Neural progenitor cell (in vitro differentiated cells): ENCODE results near the gene TBX6. TPM values are rescaled to one million over a fixed set of nuclear protein-coding genes. Genes with fewer than 3 reads are reported as not detected.

Experiments used
- DNase-seq: peaks from one replicate; pipeline ENCODE4 v3.0.0-alpha.2; 2016; ENCODE audit warnings: low spot score
- H2AFZ ChIP-seq: fragments of 200-600 bp; sonication (generic); replicated peaks from 2 replicates; pipeline ENCODE4 v1.6.1; 2016; ENCODE audit warnings: antibody characterized with exemption
- H3F3A ChIP-seq: fragments of 200-600 bp; sonication (generic); 2 replicates; pipeline ENCODE4 v1.6.1; 2016; ENCODE audit warnings: antibody characterized with exemption, low read depth
- H3K27ac ChIP-seq: fragments of 200-600 bp; sonication (generic); 2 replicates; pipeline ENCODE4 v1.5.1; 2016; ENCODE audit warnings: mild to moderate bottlenecking
- H3K27me3 ChIP-seq: fragments of 200-600 bp; sonication (generic); 2 replicates; pipeline ENCODE4 v1.6.1; 2016; ENCODE audit warnings: mild to moderate bottlenecking, moderate library complexity
- H3K36me3 ChIP-seq: fragments of 200-600 bp; sonication (generic); 2 replicates; pipeline ENCODE4 v1.5.1; 2016
- H3K4me1 ChIP-seq: fragments of 200-600 bp; sonication (generic); 2 replicates; pipeline ENCODE4 v1.6.1; 2016; ENCODE audit warnings: mixed run types
- H3K4me2 ChIP-seq: fragments of 200-600 bp; sonication (generic); 2 replicates; pipeline ENCODE4 v1.6.1; 2016
- H3K4me3 ChIP-seq: fragments of 200-600 bp; sonication (generic); 2 replicates; pipeline ENCODE4 v1.5.1; 2016
- H3K79me2 ChIP-seq: fragments of 200-600 bp; sonication (generic); 2 replicates; pipeline ENCODE4 v1.6.1; 2016; ENCODE audit warnings: low read depth
- H3K9ac ChIP-seq: fragments of 200-600 bp; sonication (generic); 2 replicates; pipeline ENCODE4 v1.6.1; 2016
- H3K9me3 ChIP-seq: fragments of 200-600 bp; sonication (generic); 2 replicates; pipeline ENCODE4 v1.5.1; 2016; ENCODE audit warnings: low read depth
- H4K20me1 ChIP-seq: fragments of 200-600 bp; sonication (generic); 2 replicates; pipeline ENCODE4 v1.6.1; 2016; ENCODE audit warnings: low read depth
- H3K27ac Mint-ChIP-seq: 3 replicates; pipeline ENCODE4 v1.8.0; 2021; ENCODE audit warnings: mixed read lengths
- H3K27me3 Mint-ChIP-seq: 2 replicates; pipeline ENCODE4 v1.8.0; 2022; ENCODE audit warnings: low read depth, mild to moderate bottlenecking, inconsistent platforms, moderate library complexity, mixed read lengths; ENCODE audit not compliant: insufficient read depth
- H3K36me3 Mint-ChIP-seq: 3 replicates; pipeline ENCODE4 v1.8.0; 2021; ENCODE audit warnings: mixed read lengths
- H3K4me1 Mint-ChIP-seq: 3 replicates; pipeline ENCODE4 v1.8.0; 2021; ENCODE audit warnings: mixed read lengths
- H3K4me3 Mint-ChIP-seq: 3 replicates; pipeline ENCODE4 v1.8.0; 2021; ENCODE audit warnings: mild to moderate bottlenecking, moderate library complexity, mixed read lengths
- H3K9me3 Mint-ChIP-seq: 3 replicates; pipeline ENCODE4 v1.8.0; 2020; ENCODE audit warnings: mixed read lengths
- EZH2 ChIP-seq: fragments of 200-600 bp; sonication (generic); IDR thresholded peaks from 2 replicates; pipeline ENCODE4 v1.6.1; 2017; ENCODE audit warnings: antibody characterized with exemption, mild to moderate bottlenecking, moderate library complexity
- EZH2phosphoT487 ChIP-seq: fragments of 200-600 bp; sonication (generic); IDR thresholded peaks from 2 replicates; pipeline ENCODE4 v1.6.1; 2017; ENCODE audit warnings: antibody characterized with exemption
- total RNA-seq: library from RNA; depleted of rRNA; stranded (reverse); fragments of >200 nt; gene quantifications from 2 replicates; pipeline ENCODE4 v1.2.3, GENCODE V29; 2015; ENCODE audit warnings: low replicate concordance
- TF ChIP-seq, protein P1 (sequence below): fragments of 200-600 bp; sonication (generic); IDR thresholded peaks from 2 replicates; pipeline ENCODE4 v1.5.1; 2017; ENCODE audit warnings: antibody characterized with exemption, mild to moderate bottlenecking

The TBX6 gene
- total RNA-seq, 1 donor from 2014 or later = 0.39 TPM

- H4K20me1 ChIP-seq = no peaks in the 10 kb centered on the region
- no peak overlapping the region for H3K9ac ChIP-seq
- peaks cover 19% of the 10 kb centered on the region for H3K36me3 Mint-ChIP-seq
- no peak overlapping the region for H3K4me3 ChIP-seq
- DNase-seq = no peak
- peaks cover 11% of the 10 kb centered on the region for H3K27me3 Mint-ChIP-seq
- H3K4me1 ChIP-seq = no peaks in the 10 kb centered on the region
- H3K4me2 ChIP-seq = no peak overlapping the region
- TF ChIP-seq, protein P1, sequence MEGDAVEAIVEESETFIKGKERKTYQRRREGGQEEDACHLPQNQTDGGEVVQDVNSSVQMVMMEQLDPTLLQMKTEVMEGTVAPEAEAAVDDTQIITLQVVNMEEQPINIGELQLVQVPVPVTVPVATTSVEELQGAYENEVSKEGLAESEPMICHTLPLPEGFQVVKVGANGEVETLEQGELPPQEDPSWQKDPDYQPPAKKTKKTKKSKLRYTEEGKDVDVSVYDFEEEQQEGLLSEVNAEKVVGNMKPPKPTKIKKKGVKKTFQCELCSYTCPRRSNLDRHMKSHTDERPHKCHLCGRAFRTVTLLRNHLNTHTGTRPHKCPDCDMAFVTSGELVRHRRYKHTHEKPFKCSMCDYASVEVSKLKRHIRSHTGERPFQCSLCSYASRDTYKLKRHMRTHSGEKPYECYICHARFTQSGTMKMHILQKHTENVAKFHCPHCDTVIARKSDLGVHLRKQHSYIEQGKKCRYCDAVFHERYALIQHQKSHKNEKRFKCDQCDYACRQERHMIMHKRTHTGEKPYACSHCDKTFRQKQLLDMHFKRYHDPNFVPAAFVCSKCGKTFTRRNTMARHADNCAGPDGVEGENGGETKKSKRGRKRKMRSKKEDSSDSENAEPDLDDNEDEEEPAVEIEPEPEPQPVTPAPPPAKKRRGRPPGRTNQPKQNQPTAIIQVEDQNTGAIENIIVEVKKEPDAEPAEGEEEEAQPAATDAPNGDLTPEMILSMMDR = no peak
- TF ChIP-seq EZH2phosphoT487 (no peak), EZH2 (no peak)
- H2AFZ ChIP-seq = no peak overlapping the region
- no peaks in the 10 kb centered on the region for H3K9me3 Mint-ChIP-seq
- no peak overlapping the region for H3K4me3 Mint-ChIP-seq
- H3K4me1 Mint-ChIP-seq = peaks cover 7% of the 10 kb centered on the region
- H3K79me2 ChIP-seq = no peaks in the 10 kb centered on the region
- H3K36me3 ChIP-seq = no peaks in the 10 kb centered on the region
- H3F3A ChIP-seq = peaks cover 7% of the 10 kb centered on the region
- H3K9me3 ChIP-seq = no peaks in the 10 kb centered on the region
- no peaks in the 10 kb centered on the region for H3K27me3 ChIP-seq
- no peak overlapping the region for H3K27ac ChIP-seq
- H3K27ac Mint-ChIP-seq = no peak overlapping the region
These were observed 5.9 kb downstream of the TBX6 start for GRCh38 chr16:30085820-30086219.

GRCh38 chr16:30085247-30085646, 6.5 kb downstream of the TBX6 start:
- Histone ChIP-seq H3K4me2 (no peak overlapping the region), H3K4me1 (no peaks in the 10 kb centered on the region), H3K36me3 (no peaks in the 10 kb centered on the region), H3K27ac (no peak overlapping the region), H3K79me2 (peaks cover 4% of the 10 kb centered on the region), H3F3A (peaks cover 7% of the 10 kb centered on the region), H3K27me3 (no peaks in the 10 kb centered on the region), H4K20me1 (no peaks in the 10 kb centered on the region), H3K9ac (no peak overlapping the region), H3K9me3 (no peaks in the 10 kb centered on the region), H3K4me3 (no peak overlapping the region), H2AFZ (no peak overlapping the region)
- DNase-seq = no peak
- Mint-ChIP-seq H3K27me3 (peaks cover 11% of the 10 kb centered on the region), H3K4me3 (no peak overlapping the region), H3K4me1 (peaks cover 3% of the 10 kb centered on the region), H3K36me3 (peaks cover 19% of the 10 kb centered on the region), H3K27ac (no peak overlapping the region), H3K9me3 (no peaks in the 10 kb centered on the region)
- TF ChIP-seq EZH2phosphoT487 (no peak), EZH2 (no peak)
- TF ChIP-seq, protein P1 = no peak

DNA sequence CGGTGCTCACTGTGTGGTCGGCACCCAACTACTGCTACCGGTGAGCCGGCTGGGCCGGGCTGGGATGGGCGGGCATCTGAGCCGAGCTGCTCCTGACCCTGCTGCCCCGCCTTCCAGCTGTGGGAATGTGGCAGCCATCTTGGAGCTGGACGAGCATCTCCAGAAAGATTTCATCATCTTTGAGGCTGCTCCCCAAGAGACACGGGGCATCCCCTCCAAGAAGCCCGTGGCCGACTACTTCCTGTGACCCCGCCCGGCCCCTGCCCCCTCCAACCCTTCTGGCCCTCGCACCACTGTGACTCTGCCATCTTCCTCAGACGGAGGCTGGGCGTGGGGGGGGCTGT, 6.9 kb downstream of the TBX6 start:
- H3K4me2 ChIP-seq = no peak overlapping the region
- no peaks in the 10 kb centered on the region for H3K36me3 ChIP-seq
- H3F3A ChIP-seq = peaks cover 7% of the 10 kb centered on the region
- H3K4me1 ChIP-seq = no peaks in the 10 kb centered on the region
- no peak overlapping the region for H3K27ac Mint-ChIP-seq
- H3K9ac ChIP-seq = no peak overlapping the region
- H3K4me1 Mint-ChIP-seq = no peaks in the 10 kb centered on the region
- TF ChIP-seq EZH2 (no peak), EZH2phosphoT487 (no peak)
- TF ChIP-seq, protein P1 = no peak
- H3K9me3 ChIP-seq = no peaks in the 10 kb centered on the region
- no peak overlapping the region for H3K4me3 ChIP-seq
- H3K27me3 Mint-ChIP-seq = peaks cover 11% of the 10 kb centered on the region
- no peaks in the 10 kb centered on the region for H4K20me1 ChIP-seq
- H3K9me3 Mint-ChIP-seq = no peaks in the 10 kb centered on the region
- H2AFZ ChIP-seq = no peak overlapping the region
- H3K27ac ChIP-seq = no peak overlapping the region
- H3K4me3 Mint-ChIP-seq = no peak overlapping the region
- no peaks in the 10 kb centered on the region for H3K27me3 ChIP-seq
- no peak for DNase-seq
- H3K79me2 ChIP-seq = peaks cover 9% of the 10 kb centered on the region
- H3K36me3 Mint-ChIP-seq = peaks cover 19% of the 10 kb centered on the region
